NCI-H82 treated with DMSO at 0.1 percent for 48 hours (cell line): ENCODE results near the gene NT5C.
"Not testable (repeated sequence)": the region's sequence is repeated elsewhere in the genome, so short reads cannot be mapped to it uniquely, and the experiment has no call there.

Experiments
- DNase-seq: peaks from one replicate; lab custom pipeline; 2025; ENCODE audit not compliant: unreplicated experiment; lab: John Stamatoyannopoulos, UW

NT5C gene

GRCh38 chr17:75144816-75145512 is 13.4 kb upstream of the NT5C start:
- no peak for DNase-seq

GRCh38 chr17:75142236-75142971 is 10.9 kb upstream of the NT5C start:
- DNase-seq = no peak

GRCh38 chr17:75138519-75138918 is 7.0 kb upstream of the NT5C start:
- no peak for DNase-seq

- not testable (repeated sequence) for DNase-seq
Observed at GRCh38 chr17:75137762-75138161, 6.2 kb upstream of the NT5C start.

- no peak for DNase-seq
Observed at GRCh38 chr17:75135946-75136345, 4.4 kb upstream of the NT5C start.

- DNase-seq = no peak
Observed at GRCh38 chr17:75135452-75135851, 3.9 kb upstream of the NT5C start.

GRCh38 chr17:75133607-75134347 is 2.2 kb upstream of the NT5C start:
- not testable (repeated sequence) for DNase-seq

GRCh38 chr17:75133001-75133400 is 1.5 kb upstream of the NT5C start:
- DNase-seq = no peak

- peak; percentile 45 for DNase-seq
Observed at GRCh38 chr17:75132018-75133000, 767 bp upstream of the NT5C start.

GRCh38 chr17:75130632-75131277 is 787 bp downstream of the NT5C start:
- DNase-seq = peak; percentile 72

GRCh38 chr17:75130059-75130631 is 1.4 kb downstream of the NT5C start:
- no peak for DNase-seq

GRCh38 chr17:75129576-75129975 is 2.0 kb downstream of the NT5C start:
- DNase-seq = no peak

GRCh38 chr17:75128694-75129505 is 2.6 kb downstream of the NT5C start:
- DNase-seq = peak; percentile 18

GRCh38 chr17:75127936-75128335 is 3.6 kb downstream of the NT5C start:
- not testable (repeated sequence) for DNase-seq

- no peak for DNase-seq
Observed at GRCh38 chr17:75126954-75127353, 4.6 kb downstream of the NT5C start.

GRCh38 chr17:75125984-75126383 is 5.6 kb downstream of the NT5C start:
- DNase-seq = no peak

- no peak for DNase-seq
Observed at GRCh38 chr17:75124819-75125162, 6.8 kb downstream of the NT5C start.

GRCh38 chr17:75124041-75124818 is 7.3 kb downstream of the NT5C start:
- DNase-seq = no peak
